ENCODE measurements around the gene BIK. TPM values are rescaled to one million over a fixed set of nuclear protein-coding genes. Genes with fewer than 3 reads are reported as not detected.

BIK gene
- total and polyA plus RNA-seq, 2 donors (not counting 1 experiment from before 2014, with no cell fraction given): not detected

GRCh38 chr22:43156413-43156812 is 45.9 kb downstream of the BIK start:
- H4K20me1 ChIP-seq (ENCODE audit: control insufficient read depth, extremely low read depth, insufficient read depth, low read length): no peaks in the 10 kb centered on the region
- peaks cover 4% of the 10 kb centered on the region for H3K36me3 ChIP-seq (ENCODE audit: control insufficient read depth, insufficient read depth, low read length)
- H2AFZ ChIP-seq (ENCODE audit: low read length): no peak overlapping the region
- DNase-seq (ENCODE audit: low read depth in 2 of 2): no peak
- H3K9me3 ChIP-seq (ENCODE audit: control insufficient read depth, insufficient read depth, low read depth, low read length): no peaks in the 10 kb centered on the region
- peaks cover 30% of the 10 kb centered on the region for H3K79me2 ChIP-seq (ENCODE audit: control insufficient read depth, insufficient read depth, low read length)
- no peaks in the 10 kb centered on the region for H3K27me3 ChIP-seq (ENCODE audit: control insufficient read depth, insufficient read depth, low read length)
- H3K9ac ChIP-seq (ENCODE audit: insufficient read depth, low read length): no peak overlapping the region
- H3K27ac ChIP-seq (ENCODE audit: insufficient read depth, low read length): no peak overlapping the region
- no peak overlapping the region for H3K4me2 ChIP-seq (ENCODE audit: extremely low read depth, insufficient read depth, low read length)
- no peak for TF ChIP-seq EZH2 (IDR thresholded peaks at IDR 0.05; ENCODE audit: low read length, missing control alignments)
- TF ChIP-seq, protein P1, sequence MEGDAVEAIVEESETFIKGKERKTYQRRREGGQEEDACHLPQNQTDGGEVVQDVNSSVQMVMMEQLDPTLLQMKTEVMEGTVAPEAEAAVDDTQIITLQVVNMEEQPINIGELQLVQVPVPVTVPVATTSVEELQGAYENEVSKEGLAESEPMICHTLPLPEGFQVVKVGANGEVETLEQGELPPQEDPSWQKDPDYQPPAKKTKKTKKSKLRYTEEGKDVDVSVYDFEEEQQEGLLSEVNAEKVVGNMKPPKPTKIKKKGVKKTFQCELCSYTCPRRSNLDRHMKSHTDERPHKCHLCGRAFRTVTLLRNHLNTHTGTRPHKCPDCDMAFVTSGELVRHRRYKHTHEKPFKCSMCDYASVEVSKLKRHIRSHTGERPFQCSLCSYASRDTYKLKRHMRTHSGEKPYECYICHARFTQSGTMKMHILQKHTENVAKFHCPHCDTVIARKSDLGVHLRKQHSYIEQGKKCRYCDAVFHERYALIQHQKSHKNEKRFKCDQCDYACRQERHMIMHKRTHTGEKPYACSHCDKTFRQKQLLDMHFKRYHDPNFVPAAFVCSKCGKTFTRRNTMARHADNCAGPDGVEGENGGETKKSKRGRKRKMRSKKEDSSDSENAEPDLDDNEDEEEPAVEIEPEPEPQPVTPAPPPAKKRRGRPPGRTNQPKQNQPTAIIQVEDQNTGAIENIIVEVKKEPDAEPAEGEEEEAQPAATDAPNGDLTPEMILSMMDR (conservative IDR thresholded peaks at IDR 0.05 in 1 of 2, IDR thresholded peaks at IDR 0.05 in 1 of 2; ENCODE audit: low read depth in 1 of 2, low read length in 2 of 2): no peak
- H3K4me1 ChIP-seq (ENCODE audit: control insufficient read depth, extremely low read depth, insufficient read depth, low read length): peaks cover 3% of the 10 kb centered on the region
- H3K4me3 ChIP-seq (replicated peaks in 1 of 4; ENCODE audit: control extremely low read depth in 1 of 4, insufficient read depth in 1 of 4, low read depth in 3 of 4, low read length in 4 of 4): no peak overlapping the region

DNA sequence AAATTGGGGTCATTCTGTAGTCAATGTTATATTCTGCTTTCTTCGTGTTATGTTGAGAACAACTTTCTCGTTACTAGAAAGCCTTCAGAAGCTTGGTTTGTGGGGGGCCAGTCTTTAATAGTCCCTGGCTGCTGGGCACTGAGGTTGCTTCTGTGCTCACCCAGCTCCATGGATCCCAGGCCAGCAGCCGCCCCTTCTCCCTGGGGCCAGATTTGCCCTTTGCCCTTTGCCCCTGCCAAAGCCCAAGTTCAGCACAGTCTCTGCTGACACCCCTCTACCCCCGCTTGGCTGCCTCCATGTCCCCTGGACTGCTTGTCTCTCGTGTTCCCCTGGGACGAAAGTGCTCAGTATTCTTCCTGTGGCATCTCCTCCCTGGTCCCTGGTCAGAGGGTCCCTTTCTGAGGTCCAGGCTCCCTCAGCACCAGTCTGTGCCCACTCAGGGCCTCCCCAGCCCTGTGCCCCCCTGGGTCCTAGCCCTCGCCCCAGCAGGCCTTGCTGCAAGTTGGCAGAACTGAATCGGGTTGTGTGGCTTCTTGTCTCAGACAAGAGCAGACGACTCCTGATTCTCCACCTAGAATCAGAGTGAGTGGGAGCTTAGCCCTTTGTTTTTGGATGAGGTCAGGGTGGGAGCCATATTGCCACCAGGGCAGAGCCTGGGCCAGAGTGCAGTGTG is 47.5 kb downstream of the BIK start:
- Histone ChIP-seq H3K4me3 (replicated peaks in 1 of 4; ENCODE audit: control extremely low read depth in 1 of 4, insufficient read depth in 1 of 4, low read depth in 3 of 4, low read length in 4 of 4) (no peak overlapping the region), H3K4me1 (ENCODE audit: control insufficient read depth, extremely low read depth, insufficient read depth, low read length) (peaks cover 7% of the 10 kb centered on the region), H4K20me1 (ENCODE audit: control insufficient read depth, extremely low read depth, insufficient read depth, low read length) (no peaks in the 10 kb centered on the region), H3K9ac (ENCODE audit: insufficient read depth, low read length) (no peak overlapping the region), H3K79me2 (ENCODE audit: control insufficient read depth, insufficient read depth, low read length) (peaks cover 19% of the 10 kb centered on the region), H3K27me3 (ENCODE audit: control insufficient read depth, insufficient read depth, low read length) (no peaks in the 10 kb centered on the region), H3K36me3 (ENCODE audit: control insufficient read depth, insufficient read depth, low read length) (peaks cover 6% of the 10 kb centered on the region), H2AFZ (ENCODE audit: low read length) (no peak overlapping the region), H3K4me2 (ENCODE audit: extremely low read depth, insufficient read depth, low read length) (no peak overlapping the region), H3K9me3 (ENCODE audit: control insufficient read depth, insufficient read depth, low read depth, low read length) (no peaks in the 10 kb centered on the region), H3K27ac (ENCODE audit: insufficient read depth, low read length) (no peak overlapping the region)
- DNase-seq (ENCODE audit: low read depth in 2 of 2): no peak
- no peak for TF ChIP-seq EZH2 (IDR thresholded peaks at IDR 0.05; ENCODE audit: low read length, missing control alignments)
- TF ChIP-seq, protein P1 (conservative IDR thresholded peaks at IDR 0.05 in 1 of 2, IDR thresholded peaks at IDR 0.05 in 1 of 2; ENCODE audit: low read depth in 1 of 2, low read length in 2 of 2): no peak

DNA sequence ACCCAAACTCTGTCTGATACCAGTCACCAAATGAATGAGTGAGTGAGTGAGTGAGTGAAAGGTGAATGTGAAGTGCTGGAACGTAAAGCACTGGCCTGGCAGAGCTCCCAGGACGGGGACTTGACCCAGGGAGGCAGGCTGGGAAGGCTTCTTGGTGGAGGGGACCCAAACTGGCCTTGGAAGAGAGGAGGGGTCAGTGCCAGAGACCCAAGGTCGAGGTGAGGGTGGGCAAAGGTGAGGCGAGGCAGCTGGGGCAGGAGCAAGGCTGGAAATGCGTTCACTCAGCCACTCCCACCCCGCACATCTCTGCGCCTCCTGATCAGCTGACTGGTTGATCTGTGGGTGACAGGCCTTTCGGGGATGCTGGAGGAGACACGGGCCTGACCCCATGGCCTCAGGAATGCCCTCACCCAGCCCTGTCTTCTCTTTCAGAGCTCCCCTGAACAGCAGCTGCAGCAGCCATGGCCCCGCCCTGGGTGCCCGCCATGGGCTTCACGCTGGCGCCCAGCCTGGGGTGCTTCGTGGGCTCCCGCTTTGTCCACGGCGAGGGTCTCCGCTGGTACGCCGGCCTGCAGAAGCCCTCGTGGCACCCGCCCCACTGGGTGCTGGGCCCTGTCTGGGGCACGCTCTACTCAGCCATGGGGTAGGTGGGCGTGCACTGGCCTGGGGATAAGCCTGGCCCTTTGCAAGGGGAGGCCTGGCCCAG is 48.4 kb downstream of the BIK start:
- Histone ChIP-seq H2AFZ (ENCODE audit: low read length) (no peak overlapping the region), H3K4me1 (ENCODE audit: control insufficient read depth, extremely low read depth, insufficient read depth, low read length) (peaks cover 14% of the 10 kb centered on the region)

More for the DNA sequence above, 48.4 kb downstream of the BIK start:
- peaks cover 6% of the 10 kb centered on the region for H3K36me3 ChIP-seq (ENCODE audit: control insufficient read depth, insufficient read depth, low read length)
- no peak overlapping the region for H3K27ac ChIP-seq (ENCODE audit: insufficient read depth, low read length)
- H3K9ac ChIP-seq (ENCODE audit: insufficient read depth, low read length): no peak overlapping the region
- no peak overlapping the region for H3K4me3 ChIP-seq (replicated peaks in 1 of 4; ENCODE audit: control extremely low read depth in 1 of 4, insufficient read depth in 1 of 4, low read depth in 3 of 4, low read length in 4 of 4)
- DNase-seq (ENCODE audit: low read depth in 2 of 2): no peak
- peaks cover 19% of the 10 kb centered on the region for H3K79me2 ChIP-seq (ENCODE audit: control insufficient read depth, insufficient read depth, low read length)
- no peaks in the 10 kb centered on the region for H4K20me1 ChIP-seq (ENCODE audit: control insufficient read depth, extremely low read depth, insufficient read depth, low read length)
- no peaks in the 10 kb centered on the region for H3K27me3 ChIP-seq (ENCODE audit: control insufficient read depth, insufficient read depth, low read length)
- H3K4me2 ChIP-seq (ENCODE audit: extremely low read depth, insufficient read depth, low read length): no peak overlapping the region
- no peaks in the 10 kb centered on the region for H3K9me3 ChIP-seq (ENCODE audit: control insufficient read depth, insufficient read depth, low read depth, low read length)
- TF ChIP-seq EZH2 (IDR thresholded peaks at IDR 0.05; ENCODE audit: low read length, missing control alignments): no peak
- TF ChIP-seq, protein P1 (conservative IDR thresholded peaks at IDR 0.05 in 1 of 2, IDR thresholded peaks at IDR 0.05 in 1 of 2; ENCODE audit: low read depth in 1 of 2, low read length in 2 of 2): no peak

Measured in fibroblast of lung (primary cell).